Psoas muscle (tissue), 8 donors: ENCODE results near the gene PICALM. TPM values are rescaled to one million over a fixed set of nuclear protein-coding genes. Genes with fewer than 3 reads are reported as not detected.

Source experiments
- ATAC-seq, 4 donors: fragments of 200-7000 bp; cut with Tn5 transposase; one replicate each; pipeline ENCODE4 v1.9.1; 2020; ENCODE audit warnings: moderate library complexity in 3 of 4, mild to moderate bottlenecking in 2 of 4
- DNase-seq, 2 donors: peaks; one replicate each; pipeline ENCODE4 v3.0.0-alpha.2; 2020
- H3K27ac ChIP-seq: fragments of 200-600 bp; one replicate; pipeline ENCODE4 v1.8.0; 2022
- H3K27me3 ChIP-seq, 3 donors: fragments of 200-600 bp in 1 of 3; one replicate each; pipeline versions ENCODE4 v1.6.1 to v1.8.0; 2013 to 2022; ENCODE audit warnings: low read length in 2 of 3, mild to moderate bottlenecking in 2 of 3, moderate library complexity in 1 of 3; ENCODE audit not compliant: insufficient read depth in 3 of 3
- H3K36me3 ChIP-seq, 2 donors: fragments of 200-600 bp in 1 of 2; one replicate each; pipeline versions ENCODE4 v1.6.1 to v1.8.0; 2013 to 2022; ENCODE audit warnings: low read depth in 1 of 2, mild to moderate bottlenecking in 1 of 2, moderate library complexity in 1 of 2; ENCODE audit not compliant: insufficient read depth in 1 of 2
- H3K4me1 ChIP-seq: fragments of 200-600 bp; one replicate; pipeline ENCODE4 v1.8.0; 2022
- H3K4me3 ChIP-seq: fragments of 200-600 bp; one replicate; pipeline ENCODE4 v1.8.0; 2022; ENCODE audit warnings: mild to moderate bottlenecking
- H3K9me3 ChIP-seq: fragments of 200-600 bp; one replicate; pipeline ENCODE4 v1.8.0; 2022
- WGBS, 3 donors: extraction: QIAGEN DNeasy Blood & Tissue Kit; methylation state at CpG; one replicate each; pipeline versions ENCODE4 v1.1.6 to v1.1.7; 2013; 5-methylcytosine and 5-hydroxymethylcytosine counted together
- intact Hi-C, 2 donors: fragments of 100-400 bp; cut with DNase I; formaldehyde crosslinking; loops; one replicate each; pipeline versions ENCODE4 v1.11.0 to v1.14.2; 2022
- polyA plus RNA-seq, 3 donors: library from polyadenylated mRNA; stranded (reverse); fragments of 200-250 nt; gene quantifications; one replicate each; pipeline ENCODE4 v1.2.3, GENCODE V29; 2013
- total RNA-seq, 4 donors: library from RNA; stranded (reverse); fragmentation: NEBNext Ultra II Directional in 2 of 4; extraction: Animal tissue kit (Norgen Biotek cat#: 25700) in 2 of 4; gene quantifications; one replicate each; pipeline versions ENCODE4 v1.2.1 to v1.2.4, GENCODE V29; 2021 to 2023
- TF ChIP-seq, protein P1 (sequence below): fragments of 200-600 bp; IDR thresholded peaks from one replicate; pipeline ENCODE4 v1.8.0; 2022; ENCODE audit warnings: antibody characterized with exemption
- donor health status: healthy with polysubstance abuse.
- donor health status: DM: no; HTN: no; CAD: no; lungs with moderate emphysema.
- donor health status: Bipolar disorder and iron deficiency.
- donor health status: healthy.
- donor health status: DM: yes; HTN: yes; CAD: no.
- donor health status: DM: no; HTN: no; CAD: no.
- donor health status: DM: no; HTN: no; CAD: no.
- donor health status: DM: yes; HTN: yes; CAD: no.

Gene PICALM
- total and polyA plus RNA-seq, 7 donors: 42.0 to 123 (median 89.1) TPM

DNA sequence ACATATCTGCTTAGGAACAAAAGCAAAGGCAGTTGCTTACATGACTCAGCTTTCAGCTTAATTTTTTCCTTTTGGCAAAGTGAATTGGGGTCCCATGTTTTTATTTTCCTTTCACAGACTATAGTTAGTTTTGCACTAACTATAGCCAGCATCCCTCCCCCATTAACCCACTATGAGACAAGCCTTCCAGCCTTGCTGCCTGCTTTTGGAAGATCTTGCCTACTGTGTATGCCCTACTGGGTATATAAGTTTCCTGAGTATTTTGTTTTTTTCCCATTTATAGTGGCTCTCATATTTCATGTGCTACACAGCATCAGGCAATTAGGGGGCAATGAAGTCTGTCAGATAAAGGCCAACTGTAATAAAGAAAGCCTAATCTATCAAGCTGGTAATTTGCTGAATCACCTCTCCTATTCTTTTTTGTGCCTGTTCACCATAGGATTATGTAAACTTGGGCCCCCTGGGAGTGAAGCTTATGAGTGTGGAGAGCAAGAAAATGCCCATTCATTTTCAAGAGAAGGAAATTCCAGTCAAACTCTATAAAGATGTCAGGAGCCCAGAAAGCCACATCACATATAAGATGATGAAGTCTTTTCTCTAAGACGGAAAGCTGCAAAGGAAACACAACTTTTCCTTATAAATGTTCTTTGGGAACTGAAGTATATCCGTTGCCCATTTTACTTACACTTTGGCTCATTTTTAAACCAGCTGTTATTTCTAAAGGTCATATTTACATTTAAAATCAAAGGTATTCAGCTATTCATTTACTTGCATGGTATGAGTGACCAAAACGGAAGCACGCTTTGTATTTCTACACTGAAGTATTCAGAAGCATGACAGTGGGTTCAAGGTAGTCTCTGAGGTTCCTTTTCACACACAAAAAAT lies 149.7 kb downstream of the PICALM start:
- TF ChIP-seq, protein P1, sequence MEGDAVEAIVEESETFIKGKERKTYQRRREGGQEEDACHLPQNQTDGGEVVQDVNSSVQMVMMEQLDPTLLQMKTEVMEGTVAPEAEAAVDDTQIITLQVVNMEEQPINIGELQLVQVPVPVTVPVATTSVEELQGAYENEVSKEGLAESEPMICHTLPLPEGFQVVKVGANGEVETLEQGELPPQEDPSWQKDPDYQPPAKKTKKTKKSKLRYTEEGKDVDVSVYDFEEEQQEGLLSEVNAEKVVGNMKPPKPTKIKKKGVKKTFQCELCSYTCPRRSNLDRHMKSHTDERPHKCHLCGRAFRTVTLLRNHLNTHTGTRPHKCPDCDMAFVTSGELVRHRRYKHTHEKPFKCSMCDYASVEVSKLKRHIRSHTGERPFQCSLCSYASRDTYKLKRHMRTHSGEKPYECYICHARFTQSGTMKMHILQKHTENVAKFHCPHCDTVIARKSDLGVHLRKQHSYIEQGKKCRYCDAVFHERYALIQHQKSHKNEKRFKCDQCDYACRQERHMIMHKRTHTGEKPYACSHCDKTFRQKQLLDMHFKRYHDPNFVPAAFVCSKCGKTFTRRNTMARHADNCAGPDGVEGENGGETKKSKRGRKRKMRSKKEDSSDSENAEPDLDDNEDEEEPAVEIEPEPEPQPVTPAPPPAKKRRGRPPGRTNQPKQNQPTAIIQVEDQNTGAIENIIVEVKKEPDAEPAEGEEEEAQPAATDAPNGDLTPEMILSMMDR: no peak
- ATAC-seq (no peak), DNase-seq (no peak)
- H3K27me3 ChIP-seq: peaks cover 0 to 4% (median 4%) of the 10 kb centered on the region in 3 donors
- intact Hi-C loops: no loop called here
- 73 to 78% (median 75%) methylated on average over 4 of the region's 4 CpGs for WGBS, 3 donors
- no peaks in the 10 kb centered on the region for H3K36me3 ChIP-seq
- no peaks in the 10 kb centered on the region for H3K9me3 ChIP-seq
- no peaks in the 10 kb centered on the region for H3K4me1 ChIP-seq
- H3K4me3 ChIP-seq: no peak overlapping the region
- H3K27ac ChIP-seq: no peak overlapping the region

DNA sequence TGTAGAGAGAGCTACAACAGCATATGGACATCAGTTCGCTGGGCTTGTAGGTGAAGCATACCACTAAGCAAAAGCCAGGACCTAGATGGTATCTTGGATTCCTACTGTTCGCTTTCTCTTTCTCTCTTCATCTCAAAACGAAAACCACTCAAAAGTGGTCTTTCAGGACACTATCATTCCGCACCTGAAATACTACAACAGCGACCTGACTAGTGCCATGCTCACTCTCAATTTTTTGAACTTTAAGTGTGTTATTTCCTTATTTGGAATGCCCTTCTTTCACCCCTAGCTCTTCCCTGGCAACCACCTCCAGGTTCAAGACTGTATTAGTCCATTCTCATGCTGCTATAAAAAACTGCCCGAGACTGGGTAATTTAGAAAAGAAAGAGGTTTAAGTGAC lies 154.5 kb downstream of the PICALM start:
- no peaks in the 10 kb centered on the region for H3K4me1 ChIP-seq
- H3K27me3 ChIP-seq: no peaks in the 10 kb centered on the region
- no peak overlapping the region for H3K27ac ChIP-seq
- no peak overlapping the region for H3K4me3 ChIP-seq
- intact Hi-C loops: no loop called here
- no peaks in the 10 kb centered on the region for H3K9me3 ChIP-seq
- TF ChIP-seq, protein P1: no peak
- WGBS, 3 donors: 88 to 91% (median 89%) methylated on average over 6 of the region's 6 CpGs
- DNase-seq (no peak), ATAC-seq (no peak)
- H3K36me3 ChIP-seq: no peaks in the 10 kb centered on the region

DNA sequence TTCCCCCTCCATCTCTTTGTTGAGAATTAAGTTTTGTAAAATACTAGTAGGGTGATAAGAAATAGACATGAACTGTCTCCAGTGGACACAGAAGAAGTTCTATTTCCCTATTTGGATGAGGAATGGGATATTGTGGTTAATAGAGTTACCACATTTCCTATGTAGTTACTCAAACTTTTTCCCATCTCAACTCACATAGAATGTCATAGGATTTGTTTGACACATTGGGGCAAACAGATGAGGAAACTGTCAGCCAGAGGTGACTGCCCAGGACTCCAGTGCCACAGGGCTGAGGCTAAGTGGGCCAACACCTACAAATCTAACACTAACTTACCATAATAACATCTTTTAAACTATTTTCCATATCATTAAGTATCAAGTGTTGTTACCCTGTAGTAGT lies 155.4 kb downstream of the PICALM start:
- no peaks in the 10 kb centered on the region for H3K9me3 ChIP-seq
- TF ChIP-seq, protein P1: no peak
- no peaks in the 10 kb centered on the region for H3K4me1 ChIP-seq
- ATAC-seq (no peak), DNase-seq (no peak)
- H3K36me3 ChIP-seq: no peaks in the 10 kb centered on the region
- no peak overlapping the region for H3K27ac ChIP-seq
- H3K27me3 ChIP-seq: no peaks in the 10 kb centered on the region
- intact Hi-C loops: no loop called here
- H3K4me3 ChIP-seq: no peak overlapping the region

DNA sequence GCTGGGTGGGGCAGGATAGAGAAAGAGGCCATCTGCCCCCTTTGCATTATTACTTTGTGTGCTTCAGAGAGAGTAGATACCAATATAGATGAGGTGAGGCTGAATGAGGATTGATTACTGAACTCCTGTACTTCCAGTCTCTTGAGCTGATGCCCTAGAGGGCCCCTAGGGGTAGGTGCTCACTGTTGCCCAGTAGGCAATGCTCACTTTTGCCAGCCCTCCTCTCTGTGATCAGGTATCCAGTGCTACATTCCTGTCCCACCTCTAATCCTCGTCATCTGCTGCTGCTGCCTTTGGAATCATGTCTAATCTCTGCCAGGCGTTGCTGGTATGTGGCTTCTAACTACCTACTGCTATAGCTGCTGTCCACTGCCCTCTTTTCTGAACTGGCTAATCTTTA lies 156.5 kb downstream of the PICALM start:
- intact Hi-C loops: no loop called here
- 31 to 45% (median 38%) methylated on average over 2 of the region's 2 CpGs for WGBS, 3 donors

More for the DNA sequence above, 156.5 kb downstream of the PICALM start:
- Histone ChIP-seq H3K36me3 (no peaks in the 10 kb centered on the region), H3K27ac (no peak overlapping the region), H3K9me3 (no peaks in the 10 kb centered on the region), H3K27me3 (no peaks in the 10 kb centered on the region), H3K4me1 (no peaks in the 10 kb centered on the region), H3K4me3 (no peak overlapping the region)
- TF ChIP-seq, protein P1: no peak
- no peak for DNase-seq
- no peak for ATAC-seq

Other genes with a start within 250 kb of the PICALM start
- gene CCDC83, start 213.7 kb downstream of the PICALM start, total RNA-seq: not detected
- gene CCDC83, start 213.7 kb downstream of the PICALM start, polyA plus RNA-seq: not detected
- gene EED, start 175.7 kb upstream of the PICALM start, total RNA-seq: 10 to 100 TPM in 3 of 4 donors, 1 to 10 TPM in 1; 9.6 to 11.6 (median 10.7) TPM
- 10 to 100 TPM in 2 of 3 donors, 1 to 10 TPM in 1; 8.1 to 14.6 (median 14.0) TPM for gene EED, start 175.7 kb upstream of the PICALM start, polyA plus RNA-seq
- gene HIKESHI, start 233.2 kb upstream of the PICALM start, total RNA-seq: 10 to 100 TPM; 39.6 to 45.7 (median 41.4) TPM
- 10 to 100 TPM; 50.8 to 74.9 (median 63.6) TPM for gene HIKESHI, start 233.2 kb upstream of the PICALM start, polyA plus RNA-seq